ENCODE data around the gene TMEM240.
"Not testable (repeated sequence)": the region's sequence is repeated elsewhere in the genome, so short reads cannot be mapped to it uniquely, and the experiment has no call there.

The TMEM240 gene

DNA sequence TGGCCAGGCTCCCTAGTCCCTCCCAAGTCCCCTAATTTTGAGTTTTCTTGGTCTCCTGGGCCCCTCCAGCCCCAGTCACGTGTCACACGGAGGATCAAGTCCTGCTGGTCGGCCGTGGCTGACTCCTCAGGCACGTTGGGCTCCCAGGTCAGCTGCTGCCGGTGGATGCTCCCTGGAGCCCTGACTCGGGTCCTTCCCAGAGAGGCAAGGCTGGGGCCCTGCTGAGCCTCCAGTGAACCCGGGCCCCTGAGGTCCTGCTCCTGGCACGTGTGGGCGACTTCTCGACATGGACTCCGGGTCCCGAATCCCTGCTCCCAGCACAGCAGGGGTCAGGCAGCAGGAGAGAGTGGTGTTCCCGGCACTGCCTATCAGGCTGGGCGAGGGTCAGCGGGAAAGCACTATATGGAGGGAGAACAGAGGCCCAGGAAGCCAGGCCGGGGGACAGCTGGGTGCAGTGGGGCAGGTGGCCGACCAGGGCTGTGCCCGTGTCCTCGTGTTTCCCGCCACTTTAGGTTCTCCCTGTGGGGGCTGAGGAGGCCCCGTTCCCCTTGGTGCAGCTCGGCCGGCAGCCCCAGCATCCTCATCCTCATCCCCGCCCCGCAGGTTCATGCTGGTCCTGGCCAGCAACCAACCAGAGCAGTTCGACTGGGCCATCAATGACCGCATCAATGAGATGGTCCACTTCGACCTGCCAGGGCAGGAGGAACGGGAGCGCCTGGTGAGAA is 13.2 kb downstream of the TMEM240 start:
- H3K4me2 ChIP-seq (ENCODE audit: low read length): no peak overlapping the region
- no peaks in the 10 kb centered on the region for H4K20me1 ChIP-seq (ENCODE audit: control insufficient read depth, insufficient read depth, low read depth, low read length)
- no peak overlapping the region for H3K27ac ChIP-seq (ENCODE audit: low read depth, low read length)
- H3K9me2 ChIP-seq (replicated peaks; ENCODE audit: control insufficient read depth, low read length): no peaks in the 10 kb centered on the region
- 0 out of 2 replicates have a peak, but pooled peaks cover 4% of the 10 kb centered on the region for H3F3A ChIP-seq (ENCODE audit: control insufficient read depth, insufficient read depth)
- peaks cover 8% of the 10 kb centered on the region; the same call in 1 of the 2 replicates for H3K9me3 ChIP-seq (ENCODE audit: control insufficient read depth, insufficient read depth, low read length)
- H3K36me3 ChIP-seq (ENCODE audit: control insufficient read depth, low read length): peaks cover 57% of the 10 kb centered on the region
- H3K79me2 ChIP-seq (ENCODE audit: control insufficient read depth, low read length): no peaks in the 10 kb centered on the region
- H3K4me3 ChIP-seq (ENCODE audit: low read length): no peak overlapping the region
- H3K27me3 ChIP-seq (ENCODE audit: control insufficient read depth, low read length): no peaks in the 10 kb centered on the region
- TF ChIP-seq EZH2phosphoT487 (IDR thresholded peaks at IDR 0.05; ENCODE audit: borderline replicate concordance, low read length): no peak
- TF ChIP-seq, protein P1, sequence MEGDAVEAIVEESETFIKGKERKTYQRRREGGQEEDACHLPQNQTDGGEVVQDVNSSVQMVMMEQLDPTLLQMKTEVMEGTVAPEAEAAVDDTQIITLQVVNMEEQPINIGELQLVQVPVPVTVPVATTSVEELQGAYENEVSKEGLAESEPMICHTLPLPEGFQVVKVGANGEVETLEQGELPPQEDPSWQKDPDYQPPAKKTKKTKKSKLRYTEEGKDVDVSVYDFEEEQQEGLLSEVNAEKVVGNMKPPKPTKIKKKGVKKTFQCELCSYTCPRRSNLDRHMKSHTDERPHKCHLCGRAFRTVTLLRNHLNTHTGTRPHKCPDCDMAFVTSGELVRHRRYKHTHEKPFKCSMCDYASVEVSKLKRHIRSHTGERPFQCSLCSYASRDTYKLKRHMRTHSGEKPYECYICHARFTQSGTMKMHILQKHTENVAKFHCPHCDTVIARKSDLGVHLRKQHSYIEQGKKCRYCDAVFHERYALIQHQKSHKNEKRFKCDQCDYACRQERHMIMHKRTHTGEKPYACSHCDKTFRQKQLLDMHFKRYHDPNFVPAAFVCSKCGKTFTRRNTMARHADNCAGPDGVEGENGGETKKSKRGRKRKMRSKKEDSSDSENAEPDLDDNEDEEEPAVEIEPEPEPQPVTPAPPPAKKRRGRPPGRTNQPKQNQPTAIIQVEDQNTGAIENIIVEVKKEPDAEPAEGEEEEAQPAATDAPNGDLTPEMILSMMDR (IDR thresholded peaks at IDR 0.05; ENCODE audit: low read depth, low read length, poor library complexity, severe bottlenecking): no peak
- no peaks in the 10 kb centered on the region for H3K4me1 ChIP-seq (ENCODE audit: control insufficient read depth, low read length)

DNA sequence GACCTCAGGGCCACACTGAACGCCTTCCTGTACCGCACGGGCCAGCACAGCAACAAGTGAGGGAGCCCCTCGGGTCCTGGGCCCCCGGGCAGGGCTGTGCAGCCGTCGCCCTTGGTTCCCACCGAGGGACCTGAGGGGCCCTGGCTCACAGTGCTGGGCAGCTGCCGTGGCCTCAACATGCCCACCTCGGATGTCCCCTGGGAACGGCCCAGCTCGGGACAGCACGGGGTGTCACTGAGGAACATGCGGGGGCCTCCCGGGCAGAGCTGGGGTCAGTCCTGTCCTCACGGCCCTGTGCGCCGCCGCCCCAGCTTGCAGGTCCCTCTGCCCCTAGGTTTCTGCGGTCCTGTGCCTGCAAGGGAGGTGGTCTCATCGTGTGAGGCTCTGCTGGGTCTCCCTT is 13.9 kb downstream of the TMEM240 start:
- not testable (repeated sequence) for H3K4me1 ChIP-seq (ENCODE audit: control insufficient read depth, low read length); H3K9me3 ChIP-seq (ENCODE audit: control insufficient read depth, insufficient read depth, low read length); H3K9me2 ChIP-seq (replicated peaks; ENCODE audit: control insufficient read depth, low read length); H3K27ac ChIP-seq (ENCODE audit: low read depth, low read length); H4K20me1 ChIP-seq (ENCODE audit: control insufficient read depth, insufficient read depth, low read depth, low read length); H3K4me3 ChIP-seq (ENCODE audit: low read length); H3F3A ChIP-seq (ENCODE audit: control insufficient read depth, insufficient read depth); H3K79me2 ChIP-seq (ENCODE audit: control insufficient read depth, low read length); H3K4me2 ChIP-seq (ENCODE audit: low read length); H3K27me3 ChIP-seq (ENCODE audit: control insufficient read depth, low read length)
- H3K36me3 ChIP-seq (ENCODE audit: control insufficient read depth, low read length): peaks cover 57% of the 10 kb centered on the region

DNA sequence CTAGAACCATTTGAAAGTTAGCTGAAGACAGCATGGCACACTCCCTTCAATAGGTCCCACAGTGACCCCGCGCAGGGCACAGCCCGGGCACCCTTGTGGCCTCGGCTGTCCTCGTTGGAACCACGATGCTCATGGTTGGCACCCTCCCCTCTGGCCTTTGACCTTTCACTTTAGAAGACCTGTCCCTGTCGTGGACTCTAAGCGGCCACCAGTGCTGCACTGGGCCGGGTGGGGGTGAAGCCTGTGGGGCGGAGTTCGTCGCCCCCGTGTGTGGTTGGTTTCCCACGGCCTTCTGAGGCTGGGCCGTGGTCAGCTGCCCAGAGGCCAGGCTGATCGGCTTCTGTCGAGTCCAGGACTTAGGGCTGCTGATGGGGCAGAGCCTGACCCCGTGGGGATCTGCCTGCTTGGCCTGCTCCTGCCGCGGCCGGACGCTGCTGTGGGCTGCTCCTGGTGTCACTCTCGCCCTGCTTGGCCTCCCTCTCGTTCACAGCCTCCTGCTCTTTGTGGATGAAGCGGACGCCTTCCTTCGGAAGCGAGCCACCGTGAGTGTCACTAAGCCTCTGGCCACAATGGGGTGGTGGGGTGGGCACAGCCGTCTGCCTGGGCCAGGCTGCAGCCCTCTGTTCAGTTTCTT is 15.6 kb downstream of the TMEM240 start:
- not testable (repeated sequence) for H3K4me3 ChIP-seq (ENCODE audit: low read length); H3K4me2 ChIP-seq (ENCODE audit: low read length); H3K9me3 ChIP-seq (ENCODE audit: control insufficient read depth, insufficient read depth, low read length); H3K79me2 ChIP-seq (ENCODE audit: control insufficient read depth, low read length); H4K20me1 ChIP-seq (ENCODE audit: control insufficient read depth, insufficient read depth, low read depth, low read length); H3K27ac ChIP-seq (ENCODE audit: low read depth, low read length); H3K27me3 ChIP-seq (ENCODE audit: control insufficient read depth, low read length); H3K9me2 ChIP-seq (replicated peaks; ENCODE audit: control insufficient read depth, low read length); H3K4me1 ChIP-seq (ENCODE audit: control insufficient read depth, low read length); H3F3A ChIP-seq (ENCODE audit: control insufficient read depth, insufficient read depth)
- peaks cover 59% of the 10 kb centered on the region for H3K36me3 ChIP-seq (ENCODE audit: control insufficient read depth, low read length)

DNA sequence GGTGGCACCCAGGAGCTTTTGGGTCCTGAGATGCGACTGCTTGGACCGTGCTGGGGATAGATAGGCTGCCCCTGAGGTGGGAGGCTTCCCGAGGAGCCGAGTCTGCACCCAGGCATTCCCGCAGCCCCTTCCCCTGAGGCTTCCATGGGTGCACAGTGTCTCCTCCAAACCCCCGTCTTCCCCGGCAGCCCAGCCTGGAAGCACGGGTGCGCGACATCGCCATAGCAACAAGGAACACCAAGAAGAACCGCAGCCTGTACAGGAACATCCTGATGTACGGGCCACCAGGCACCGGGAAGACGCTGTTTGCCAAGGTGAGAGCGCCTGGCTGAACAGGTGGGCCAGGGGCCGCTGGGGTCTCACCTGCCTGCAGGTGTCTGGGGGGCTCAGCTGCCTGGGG is 16.8 kb downstream of the TMEM240 start:
- H3K27ac ChIP-seq (ENCODE audit: low read depth, low read length); H4K20me1 ChIP-seq (ENCODE audit: control insufficient read depth, insufficient read depth, low read depth, low read length); H3K4me3 ChIP-seq (ENCODE audit: low read length); H3K9me3 ChIP-seq (ENCODE audit: control insufficient read depth, insufficient read depth, low read length); H3K4me1 ChIP-seq (ENCODE audit: control insufficient read depth, low read length); H3K27me3 ChIP-seq (ENCODE audit: control insufficient read depth, low read length); H3F3A ChIP-seq (ENCODE audit: control insufficient read depth, insufficient read depth); H3K79me2 ChIP-seq (ENCODE audit: control insufficient read depth, low read length); H3K9me2 ChIP-seq (replicated peaks; ENCODE audit: control insufficient read depth, low read length); H3K4me2 ChIP-seq (ENCODE audit: low read length): not testable (repeated sequence)
- peaks cover 50% of the 10 kb centered on the region for H3K36me3 ChIP-seq (ENCODE audit: control insufficient read depth, low read length)

DNA sequence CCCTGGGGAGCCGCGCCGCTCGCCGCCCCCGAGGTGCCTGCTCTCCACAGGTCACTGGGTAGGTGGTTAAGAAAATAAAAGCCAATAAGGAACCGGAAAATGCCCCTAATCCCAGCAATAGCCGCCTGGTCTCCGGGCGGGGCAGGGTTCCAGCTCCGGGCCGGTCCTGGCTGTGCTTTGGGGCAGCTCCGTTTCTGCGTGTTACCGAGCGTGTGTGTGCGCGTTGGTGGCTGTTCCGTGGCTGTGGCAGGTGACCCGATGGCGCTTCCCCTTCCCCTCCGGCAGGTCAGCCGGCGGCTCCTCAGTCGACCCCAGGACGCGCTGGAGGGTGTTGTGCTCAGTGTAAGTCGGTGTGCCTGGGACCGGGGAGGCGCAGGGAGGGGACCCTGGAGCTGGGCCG is 17.2 kb downstream of the TMEM240 start:
- not testable (repeated sequence) for H3K9me2 ChIP-seq (replicated peaks; ENCODE audit: control insufficient read depth, low read length); H3K27ac ChIP-seq (ENCODE audit: low read depth, low read length); H3K4me1 ChIP-seq (ENCODE audit: control insufficient read depth, low read length); H3K27me3 ChIP-seq (ENCODE audit: control insufficient read depth, low read length); H4K20me1 ChIP-seq (ENCODE audit: control insufficient read depth, insufficient read depth, low read depth, low read length); H3K9me3 ChIP-seq (ENCODE audit: control insufficient read depth, insufficient read depth, low read length); H3K4me3 ChIP-seq (ENCODE audit: low read length); H3K4me2 ChIP-seq (ENCODE audit: low read length); H3K79me2 ChIP-seq (ENCODE audit: control insufficient read depth, low read length); H3F3A ChIP-seq (ENCODE audit: control insufficient read depth, insufficient read depth)
- H3K36me3 ChIP-seq (ENCODE audit: control insufficient read depth, low read length): peaks cover 49% of the 10 kb centered on the region

DNA sequence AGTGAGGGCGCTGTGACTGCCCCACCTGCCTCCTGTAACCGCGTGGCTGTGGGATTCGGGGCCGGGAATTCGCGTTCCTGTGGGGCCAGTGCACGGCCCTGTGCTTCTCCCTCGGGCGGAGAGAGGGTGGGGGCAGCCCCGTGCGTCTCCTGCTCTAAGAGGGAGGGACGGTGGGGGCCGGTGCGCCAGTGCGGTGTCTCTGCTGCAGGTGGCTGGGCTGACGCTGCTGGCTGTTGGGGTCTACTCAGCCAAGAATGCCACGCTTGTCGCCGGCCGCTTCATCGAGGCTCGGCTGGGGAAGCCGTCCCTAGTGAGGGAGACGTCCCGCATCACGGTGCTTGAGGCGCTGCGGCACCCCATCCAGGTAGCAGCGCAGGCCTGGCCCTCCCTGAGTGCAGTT is 17.9 kb downstream of the TMEM240 start:
- H3F3A ChIP-seq (ENCODE audit: control insufficient read depth, insufficient read depth); H3K27me3 ChIP-seq (ENCODE audit: control insufficient read depth, low read length); H3K4me3 ChIP-seq (ENCODE audit: low read length); H3K4me2 ChIP-seq (ENCODE audit: low read length); H3K4me1 ChIP-seq (ENCODE audit: control insufficient read depth, low read length); H3K79me2 ChIP-seq (ENCODE audit: control insufficient read depth, low read length); H3K9me3 ChIP-seq (ENCODE audit: control insufficient read depth, insufficient read depth, low read length); H4K20me1 ChIP-seq (ENCODE audit: control insufficient read depth, insufficient read depth, low read depth, low read length); H3K9me2 ChIP-seq (replicated peaks; ENCODE audit: control insufficient read depth, low read length); H3K27ac ChIP-seq (ENCODE audit: low read depth, low read length): not testable (repeated sequence)
- peaks cover 50% of the 10 kb centered on the region for H3K36me3 ChIP-seq (ENCODE audit: control insufficient read depth, low read length)

Data from DOHH2 (cell line).